HL-60 (cell line): ENCODE results near the gene HES4.

ENCODE experiments used
- DNase-seq, 2 experiments: peaks; one replicate each; pipeline ENCODE4 v3.0.0-alpha.2; 2010 to 2020; ENCODE audit warnings: low read depth in 1 of 2, low spot score in 1 of 2
- H3K27ac ChIP-seq: fragments of 250-450 bp; sonication (Bioruptor Pico); replicated peaks from 2 replicates; pipeline ENCODE4 v1.5.1; 2020; ENCODE audit warnings: mild to moderate bottlenecking, moderate library complexity
- H3K27me3 ChIP-seq: fragments of 250-450 bp; sonication (Bioruptor Pico); 2 replicates; pipeline ENCODE4 v1.5.1; 2021; ENCODE audit warnings: mild to moderate bottlenecking, moderate library complexity; ENCODE audit not compliant: insufficient read depth, poor library complexity, severe bottlenecking
- H3K4me3 ChIP-seq: replicated peaks from 2 replicates; pipeline ENCODE4 v1.5.1; 2011; ENCODE audit warnings: mild to moderate bottlenecking, control low read depth, low read length; ENCODE audit not compliant: insufficient read depth
- CTCF ChIP-seq: IDR thresholded peaks from one replicate; pipeline ENCODE4 v1.5.1; 2011; ENCODE audit warnings: low read length, control low read depth, inconsistent platforms; ENCODE audit not compliant: insufficient read depth
- GABPA ChIP-seq: IDR thresholded peaks from 2 replicates; pipeline ENCODE4 v1.6.1; 2012; ENCODE audit warnings: low read depth
- POLR2AphosphoS5 ChIP-seq: IDR thresholded peaks from 2 replicates; pipeline ENCODE4 v1.6.1; 2012; ENCODE audit warnings: low read depth
- SPI1 ChIP-seq: IDR thresholded peaks from 2 replicates; pipeline ENCODE4 v1.6.1; 2012; ENCODE audit warnings: low read depth, mild to moderate bottlenecking, borderline replicate concordance
- TF ChIP-seq, protein P1 (sequence below): IDR thresholded peaks from 2 replicates; pipeline ENCODE4 v1.6.1; 2012; ENCODE audit warnings: low read depth; ENCODE audit not compliant: insufficient replicate concordance

The HES4 gene

DNA sequence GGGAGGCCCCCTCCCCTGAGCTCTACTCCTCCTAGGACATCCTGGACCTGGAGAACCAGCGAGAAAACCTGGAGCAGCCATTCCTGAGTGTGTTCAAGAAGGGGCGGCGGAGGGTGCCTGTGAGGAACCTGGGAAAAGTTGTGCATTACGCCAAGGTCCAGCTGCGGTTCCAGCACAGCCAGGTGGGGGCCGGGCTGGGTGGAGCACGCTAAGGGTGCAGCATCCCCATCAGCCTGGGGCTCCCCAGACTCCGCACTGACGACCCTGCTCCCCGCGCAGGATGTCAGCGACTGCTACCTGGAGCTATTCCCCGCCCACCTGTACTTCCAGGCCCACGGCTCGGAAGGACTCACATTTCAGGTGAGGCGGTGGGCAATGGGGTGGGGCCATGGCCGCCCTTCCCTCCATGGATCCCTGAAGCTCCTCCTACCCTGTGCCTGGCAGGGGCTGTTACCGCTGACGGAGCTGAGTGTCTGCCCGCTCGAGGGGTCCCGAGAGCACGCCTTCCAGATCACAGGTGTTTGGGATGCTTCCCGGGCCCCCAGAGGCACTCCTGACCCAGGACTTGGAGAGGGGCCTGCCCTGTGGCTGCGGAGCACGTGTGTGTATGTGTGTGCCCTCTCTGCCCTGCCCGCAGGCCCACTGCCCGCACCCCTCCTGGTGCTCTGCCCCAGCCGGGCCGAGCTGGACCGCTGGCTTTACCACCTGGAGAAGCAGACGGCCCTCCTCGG, 29.5 kb downstream of the HES4 start:
- H3K27ac ChIP-seq: no peak overlapping the region
- H3K27me3 ChIP-seq: peaks cover 22% of the 10 kb centered on the region

DNA sequence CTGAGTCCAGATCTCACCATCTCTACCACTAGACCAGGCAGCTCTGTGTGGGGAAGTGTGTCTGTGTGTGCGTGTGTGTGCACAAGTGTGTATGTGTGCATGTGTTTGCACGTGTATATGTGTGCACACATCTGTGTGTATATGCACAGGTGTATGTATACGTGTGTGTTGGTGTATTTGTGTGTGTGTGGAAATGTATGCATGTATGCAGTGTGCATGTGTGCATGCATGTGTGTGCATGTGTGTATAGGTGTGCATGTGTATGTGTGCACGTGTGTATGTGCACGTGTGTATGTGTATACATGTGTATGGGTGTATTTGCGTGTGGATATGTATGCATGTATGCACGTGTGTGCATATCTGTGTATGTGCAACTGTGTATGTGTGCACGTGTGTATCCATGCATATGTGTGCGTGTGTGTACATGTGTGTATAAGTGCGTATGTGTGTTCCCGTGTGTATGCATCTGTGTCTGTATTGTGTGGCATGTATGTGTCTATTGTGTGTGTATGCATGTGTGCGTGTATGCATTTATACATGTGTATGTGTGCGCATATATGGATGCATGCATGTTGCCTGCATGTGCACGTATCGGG, 30.5 kb downstream of the HES4 start:
- peaks cover 22% of the 10 kb centered on the region for H3K27me3 ChIP-seq
- TF ChIP-seq GABPA: no peak
- TF ChIP-seq SPI1: no peak
- no peak for TF ChIP-seq POLR2AphosphoS5
- no peak overlapping the region for H3K4me3 ChIP-seq
- no peak for DNase-seq
- no peak overlapping the region for H3K27ac ChIP-seq

More for the DNA sequence above, 29.5 kb downstream of the HES4 start:
- TF ChIP-seq, protein P1, sequence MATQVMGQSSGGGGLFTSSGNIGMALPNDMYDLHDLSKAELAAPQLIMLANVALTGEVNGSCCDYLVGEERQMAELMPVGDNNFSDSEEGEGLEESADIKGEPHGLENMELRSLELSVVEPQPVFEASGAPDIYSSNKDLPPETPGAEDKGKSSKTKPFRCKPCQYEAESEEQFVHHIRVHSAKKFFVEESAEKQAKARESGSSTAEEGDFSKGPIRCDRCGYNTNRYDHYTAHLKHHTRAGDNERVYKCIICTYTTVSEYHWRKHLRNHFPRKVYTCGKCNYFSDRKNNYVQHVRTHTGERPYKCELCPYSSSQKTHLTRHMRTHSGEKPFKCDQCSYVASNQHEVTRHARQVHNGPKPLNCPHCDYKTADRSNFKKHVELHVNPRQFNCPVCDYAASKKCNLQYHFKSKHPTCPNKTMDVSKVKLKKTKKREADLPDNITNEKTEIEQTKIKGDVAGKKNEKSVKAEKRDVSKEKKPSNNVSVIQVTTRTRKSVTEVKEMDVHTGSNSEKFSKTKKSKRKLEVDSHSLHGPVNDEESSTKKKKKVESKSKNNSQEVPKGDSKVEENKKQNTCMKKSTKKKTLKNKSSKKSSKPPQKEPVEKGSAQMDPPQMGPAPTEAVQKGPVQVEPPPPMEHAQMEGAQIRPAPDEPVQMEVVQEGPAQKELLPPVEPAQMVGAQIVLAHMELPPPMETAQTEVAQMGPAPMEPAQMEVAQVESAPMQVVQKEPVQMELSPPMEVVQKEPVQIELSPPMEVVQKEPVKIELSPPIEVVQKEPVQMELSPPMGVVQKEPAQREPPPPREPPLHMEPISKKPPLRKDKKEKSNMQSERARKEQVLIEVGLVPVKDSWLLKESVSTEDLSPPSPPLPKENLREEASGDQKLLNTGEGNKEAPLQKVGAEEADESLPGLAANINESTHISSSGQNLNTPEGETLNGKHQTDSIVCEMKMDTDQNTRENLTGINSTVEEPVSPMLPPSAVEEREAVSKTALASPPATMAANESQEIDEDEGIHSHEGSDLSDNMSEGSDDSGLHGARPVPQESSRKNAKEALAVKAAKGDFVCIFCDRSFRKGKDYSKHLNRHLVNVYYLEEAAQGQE: no peak
- TF ChIP-seq CTCF (no peak), SPI1 (no peak), POLR2AphosphoS5 (no peak), GABPA (no peak)
- no peak for DNase-seq
- H3K4me3 ChIP-seq: no peak overlapping the region

- TF ChIP-seq, protein P1: no peak
- TF ChIP-seq POLR2AphosphoS5 (no peak), CTCF (no peak), SPI1 (no peak), GABPA (no peak)
- no peak for DNase-seq
- Histone ChIP-seq H3K4me3 (no peak overlapping the region), H3K27ac (no peak overlapping the region), H3K27me3 (peaks cover 17% of the 10 kb centered on the region)
Measured at GRCh38 chr1:967466-968343, 32.2 kb downstream of the HES4 start.

DNA sequence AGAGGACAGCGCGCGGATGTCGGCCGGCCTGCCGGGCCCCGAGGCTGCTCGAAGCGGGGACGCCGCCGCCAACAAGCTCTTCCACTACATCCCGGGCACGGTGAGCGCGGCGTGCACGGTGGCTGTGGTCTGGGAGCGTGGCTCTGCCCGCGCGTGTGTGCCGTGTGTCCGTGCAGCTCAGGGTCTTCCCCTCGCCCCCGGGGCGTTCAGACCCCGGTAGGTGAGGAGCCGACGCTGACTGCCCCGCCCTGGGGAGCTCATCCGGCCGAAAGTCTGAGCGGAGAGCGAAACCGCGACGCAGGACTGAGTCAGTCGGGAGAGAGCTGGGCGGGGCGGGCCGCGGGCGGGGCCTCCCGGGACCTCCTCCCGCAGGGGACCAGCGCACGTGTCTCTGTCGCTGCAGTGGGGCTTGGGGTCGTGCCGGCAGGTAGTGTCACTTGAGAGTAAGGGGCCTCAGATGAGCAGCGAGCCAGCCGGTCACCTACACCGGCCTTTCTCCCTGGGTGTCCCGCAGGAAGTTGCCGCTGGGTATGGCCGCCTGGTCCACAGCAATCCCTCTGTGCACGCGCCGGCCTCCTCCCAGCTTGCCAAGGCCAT, 33.1 kb downstream of the HES4 start:
- Histone ChIP-seq H3K27me3 (peaks cover 12% of the 10 kb centered on the region), H3K27ac (no peak overlapping the region), H3K4me3 (peak overlapping the region; percentile 46)

More for the DNA sequence above, 33.1 kb downstream of the HES4 start:
- peak in 1 of 2 experiments; percentile 50 for DNase-seq
- TF ChIP-seq, protein P1: no peak
- TF ChIP-seq GABPA (no peak), CTCF (no peak), SPI1 (no peak), POLR2AphosphoS5 (no peak)
